ENCODE data around the gene RNF150. TPM values are rescaled to one million over a fixed set of nuclear protein-coding genes. Genes with fewer than 3 reads are reported as not detected.
"Not testable (repeated sequence)": the region's sequence is repeated elsewhere in the genome, so short reads cannot be mapped to it uniquely, and the experiment has no call there.

The RNF150 gene
- total RNA-seq, 1 experiment from 2014 or later, result 4.4 TPM

GRCh38 chr4:141169391-141169790 lies 36.1 kb upstream of the RNF150 start:
- no peaks in the 10 kb centered on the region for H3K4me1 ChIP-seq (ENCODE audit: insufficient read depth, low read length)
- H3K27ac ChIP-seq (ENCODE audit: insufficient read length, low read depth, low read length), result no peak overlapping the region
- no peak overlapping the region for H3K56ac ChIP-seq (ENCODE audit: insufficient read length, low read depth, low read length)
- H3K4me2 ChIP-seq (ENCODE audit: insufficient read depth, insufficient read length, low read length), result no peak overlapping the region
- H2BK5ac ChIP-seq (ENCODE audit: insufficient read length, low read length), result no peak overlapping the region
- no peak overlapping the region for H4K5ac ChIP-seq (ENCODE audit: insufficient read length, low read depth, low read length)
- no peak overlapping the region for H3T11ph ChIP-seq (ENCODE audit: low read length)
- H3K9me3 ChIP-seq (ENCODE audit: control insufficient read depth, low read depth, low read length), result no peaks in the 10 kb centered on the region
- H2BK15ac ChIP-seq (ENCODE audit: low read depth, low read length), result no peak overlapping the region
- no peak overlapping the region for H2AK5ac ChIP-seq (ENCODE audit: insufficient read length, low read length)
- H2AFZ ChIP-seq (ENCODE audit: low read length), result no peak overlapping the region
- no peak overlapping the region for H4K8ac ChIP-seq (replicated peaks; ENCODE audit: insufficient read length, low read depth, low read length)
- H3K4ac ChIP-seq (ENCODE audit: low read depth, low read length), result no peak overlapping the region
- H3K18ac ChIP-seq (ENCODE audit: insufficient read length, low read depth, low read length), result no peak overlapping the region
- H3K9ac ChIP-seq (ENCODE audit: extremely low read depth, insufficient read length, low read length), result no peak overlapping the region
- H2BK120ac ChIP-seq (ENCODE audit: low read depth, low read length, poor library complexity, severe bottlenecking), result no peak overlapping the region
- H2BK20ac ChIP-seq (ENCODE audit: low read depth, low read length, poor library complexity, severe bottlenecking), result no peak overlapping the region
- H4K20me1 ChIP-seq (ENCODE audit: control insufficient read depth, insufficient read depth, insufficient read length), result no peaks in the 10 kb centered on the region
- H3K27ac Mint-ChIP-seq, result no peak overlapping the region
- H3K23me2 ChIP-seq (ENCODE audit: insufficient read length, low read depth, low read length, poor library complexity, severe bottlenecking), result no peaks in the 10 kb centered on the region
- no peaks in the 10 kb centered on the region for H3K36me3 Mint-ChIP-seq (ENCODE audit: insufficient read depth in 1 of 3, low read depth in 3 of 3)
- no peaks in the 10 kb centered on the region for H3K79me1 ChIP-seq (ENCODE audit: insufficient read depth, low read depth, low read length, poor library complexity, severe bottlenecking)
- no peaks in the 10 kb centered on the region for H3K4me1 Mint-ChIP-seq
- H3K27me3 ChIP-seq (ENCODE audit: insufficient read depth, low read length), result no peaks in the 10 kb centered on the region
- no peaks in the 10 kb centered on the region for H3K79me2 ChIP-seq (ENCODE audit: insufficient read depth, low read length)
- peaks cover 0 to 2% of the 10 kb centered on the region in 2 experiments; a peak in 2 of 5 replicates for H3K9me3 Mint-ChIP-seq
- H4K91ac ChIP-seq (ENCODE audit: insufficient read length, low read depth, low read length), result no peak overlapping the region
- no peak overlapping the region for H3K14ac ChIP-seq (ENCODE audit: insufficient read depth, low read length)
- TF ChIP-seq CTCF (conservative IDR thresholded peaks at IDR 0.05), result no peak
- H3K27me3 Mint-ChIP-seq (ENCODE audit: low read depth), result peaks cover 11% of the 10 kb centered on the region
- no peak overlapping the region for H3K23ac ChIP-seq (ENCODE audit: insufficient read length, low read depth, low read length)
- no peak overlapping the region for H3K4me3 Mint-ChIP-seq
- DNase-seq, result no peak
- no peak overlapping the region for H2BK12ac ChIP-seq (ENCODE audit: insufficient read length, low read depth, low read length)

GRCh38 chr4:141165001-141165400 lies 31.7 kb upstream of the RNF150 start:
- H3K4me1 Mint-ChIP-seq; H3K4me1 ChIP-seq (ENCODE audit: insufficient read depth, low read length); H3K4ac ChIP-seq (ENCODE audit: low read depth, low read length); H3K27ac ChIP-seq (ENCODE audit: insufficient read length, low read depth, low read length); H4K8ac ChIP-seq (replicated peaks; ENCODE audit: insufficient read length, low read depth, low read length); H3K4me2 ChIP-seq (ENCODE audit: insufficient read depth, insufficient read length, low read length); H3K36me3 Mint-ChIP-seq (ENCODE audit: insufficient read depth in 1 of 3, low read depth in 3 of 3); H3K27ac Mint-ChIP-seq; H3K27me3 Mint-ChIP-seq (ENCODE audit: low read depth); H4K20me1 ChIP-seq (ENCODE audit: control insufficient read depth, insufficient read depth, insufficient read length); H2AFZ ChIP-seq (ENCODE audit: low read length); H3K23me2 ChIP-seq (ENCODE audit: insufficient read length, low read depth, low read length, poor library complexity, severe bottlenecking); DNase-seq; H3K79me2 ChIP-seq (ENCODE audit: insufficient read depth, low read length); H3K9me3 ChIP-seq (ENCODE audit: control insufficient read depth, low read depth, low read length); H4K91ac ChIP-seq (ENCODE audit: insufficient read length, low read depth, low read length); H3T11ph ChIP-seq (ENCODE audit: low read length); H2BK12ac ChIP-seq (ENCODE audit: insufficient read length, low read depth, low read length); H2BK15ac ChIP-seq (ENCODE audit: low read depth, low read length); H3K4me3 Mint-ChIP-seq; H3K56ac ChIP-seq (ENCODE audit: insufficient read length, low read depth, low read length); H2BK5ac ChIP-seq (ENCODE audit: insufficient read length, low read length); H2AK5ac ChIP-seq (ENCODE audit: insufficient read length, low read length); H3K14ac ChIP-seq (ENCODE audit: insufficient read depth, low read length); H3K27me3 ChIP-seq (ENCODE audit: insufficient read depth, low read length); H4K5ac ChIP-seq (ENCODE audit: insufficient read length, low read depth, low read length); H3K18ac ChIP-seq (ENCODE audit: insufficient read length, low read depth, low read length); H3K9ac ChIP-seq (ENCODE audit: extremely low read depth, insufficient read length, low read length); H2BK120ac ChIP-seq (ENCODE audit: low read depth, low read length, poor library complexity, severe bottlenecking); H2BK20ac ChIP-seq (ENCODE audit: low read depth, low read length, poor library complexity, severe bottlenecking); H3K79me1 ChIP-seq (ENCODE audit: insufficient read depth, low read depth, low read length, poor library complexity, severe bottlenecking); H3K23ac ChIP-seq (ENCODE audit: insufficient read length, low read depth, low read length): not testable (repeated sequence)
- no CpG with 5 or more reads among the region's 5 CpGs for WGBS (ENCODE audit: extremely low coverage, insufficient read length, low lambda C conversion rate)
- peaks cover 17 to 19% of the 10 kb centered on the region in 2 experiments for H3K9me3 Mint-ChIP-seq
